Loucy (cell line): ENCODE data around the gene CWH43.

Experiments
- H2AFZ ChIP-seq: fragments of 200-600 bp; sonication (generic); 2 replicates; pipeline ENCODE4 v1.6.0; 2016; ENCODE audit warnings: antibody characterized with exemption, mild to moderate bottlenecking, low read length, moderate library complexity
- H3F3A ChIP-seq: fragments of 200-600 bp; 2 replicates; pipeline ENCODE4 v1.6.0; 2016; ENCODE audit warnings: antibody characterized with exemption, low read depth, mild to moderate bottlenecking
- H3K27me3 ChIP-seq: fragments of 200-600 bp; sonication (generic); 2 replicates; pipeline ENCODE4 v1.6.1; 2014; ENCODE audit warnings: low read length, mild to moderate bottlenecking; ENCODE audit not compliant: insufficient read depth, poor library complexity, severe bottlenecking
- H3K36me3 ChIP-seq: fragments of 200-600 bp; sonication (generic); 2 replicates; pipeline ENCODE4 v1.6.1; 2016; ENCODE audit warnings: low read length; ENCODE audit not compliant: insufficient read depth
- H3K4me1 ChIP-seq: fragments of 200-600 bp; sonication (generic); 2 replicates; pipeline ENCODE4 v1.5.1; 2014; ENCODE audit warnings: low read length, mild to moderate bottlenecking; ENCODE audit not compliant: insufficient read depth, poor library complexity, severe bottlenecking
- H3K4me2 ChIP-seq: fragments of 200-600 bp; sonication (generic); 2 replicates; pipeline ENCODE4 v1.6.0; 2014; ENCODE audit warnings: antibody characterized with exemption, low read length, low read depth, mild to moderate bottlenecking; ENCODE audit not compliant: poor library complexity, severe bottlenecking
- H3K4me3 ChIP-seq: fragments of 200-600 bp; sonication (generic); 2 replicates; pipeline ENCODE4 v1.5.1; 2014; ENCODE audit warnings: low read length, mild to moderate bottlenecking, mixed read lengths; ENCODE audit not compliant: poor library complexity, severe bottlenecking
- H3K79me2 ChIP-seq: fragments of 200-600 bp; sonication (generic); 2 replicates; pipeline ENCODE4 v1.6.1; 2014; ENCODE audit warnings: low read length; ENCODE audit not compliant: insufficient read depth
- H3K9ac ChIP-seq: fragments of 200-600 bp; sonication (generic); 2 replicates; pipeline ENCODE4 v1.6.0; 2014; ENCODE audit warnings: mild to moderate bottlenecking, low read depth, low read length, moderate library complexity; ENCODE audit not compliant: poor library complexity, severe bottlenecking
- H3K9me2 ChIP-seq: fragments of 200-600 bp; sonication (generic); replicated peaks from 2 replicates; pipeline ENCODE4 v1.6.1; 2016; ENCODE audit warnings: low read depth, low read length, mixed read lengths
- H3K9me3 ChIP-seq: fragments of 200-600 bp; sonication (generic); 2 replicates; pipeline ENCODE4 v1.6.1; 2014; ENCODE audit warnings: mild to moderate bottlenecking, antibody characterized with exemption, low read length, low read depth; ENCODE audit not compliant: insufficient read depth
- H4K20me1 ChIP-seq: fragments of 200-600 bp; sonication (generic); 2 replicates; pipeline ENCODE4 v1.6.0; 2014; ENCODE audit warnings: antibody characterized with exemption, low read length, mild to moderate bottlenecking; ENCODE audit not compliant: insufficient read depth, poor library complexity, severe bottlenecking
- CTCF ChIP-seq: fragments of 200-600 bp; sonication (generic); conservative IDR thresholded peaks from 2 replicates; pipeline ENCODE4 v1.5.1; 2014; ENCODE audit warnings: mild to moderate bottlenecking, antibody characterized with exemption, low read length
- EZH2phosphoT487 ChIP-seq: fragments of 200-600 bp; IDR thresholded peaks from 2 replicates; pipeline ENCODE4 v1.6.1; 2018; ENCODE audit warnings: antibody characterized with exemption, mild to moderate bottlenecking, moderate library complexity, borderline replicate concordance

The CWH43 gene

GRCh38 chr4:48960988-48961635, 25.0 kb upstream of the CWH43 start:
- Histone ChIP-seq H3K9me3 (no peaks in the 10 kb centered on the region), H3F3A (no peaks in the 10 kb centered on the region), H4K20me1 (no peaks in the 10 kb centered on the region), H3K4me1 (peaks cover 4% of the 10 kb centered on the region), H2AFZ (no peak overlapping the region), H3K79me2 (no peaks in the 10 kb centered on the region), H3K27me3 (no peaks in the 10 kb centered on the region), H3K36me3 (no peaks in the 10 kb centered on the region), H3K9ac (no peak overlapping the region), H3K4me2 (no peak overlapping the region), H3K9me2 (no peaks in the 10 kb centered on the region), H3K4me3 (no peak overlapping the region)
- no peak for TF ChIP-seq CTCF
- TF ChIP-seq EZH2phosphoT487, result no peak

GRCh38 chr4:48962636-48963035, 23.4 kb upstream of the CWH43 start:
- H3K9me3 ChIP-seq, result no peaks in the 10 kb centered on the region
- no peak overlapping the region for H3K9ac ChIP-seq
- no peak overlapping the region for H3K4me2 ChIP-seq
- no peak overlapping the region for H3K4me3 ChIP-seq
- H3K79me2 ChIP-seq, result no peaks in the 10 kb centered on the region
- H2AFZ ChIP-seq, result no peak overlapping the region
- H3K4me1 ChIP-seq, result peaks cover 4% of the 10 kb centered on the region
- no peaks in the 10 kb centered on the region for H3K36me3 ChIP-seq
- H3K9me2 ChIP-seq, result no peaks in the 10 kb centered on the region
- no peaks in the 10 kb centered on the region for H3F3A ChIP-seq
- TF ChIP-seq CTCF, result no peak
- no peak for TF ChIP-seq EZH2phosphoT487
- no peaks in the 10 kb centered on the region for H3K27me3 ChIP-seq
- no peaks in the 10 kb centered on the region for H4K20me1 ChIP-seq

- Histone ChIP-seq H3K4me3 (no peak overlapping the region), H4K20me1 (no peaks in the 10 kb centered on the region), H3K36me3 (no peaks in the 10 kb centered on the region), H3K4me1 (peaks cover 4% of the 10 kb centered on the region), H3K27me3 (no peaks in the 10 kb centered on the region), H3K79me2 (no peaks in the 10 kb centered on the region), H3K9me3 (no peaks in the 10 kb centered on the region), H3K4me2 (no peak overlapping the region), H3F3A (no peaks in the 10 kb centered on the region), H3K9ac (no peak overlapping the region), H2AFZ (no peak overlapping the region), H3K9me2 (no peaks in the 10 kb centered on the region)
- TF ChIP-seq CTCF (peak; percentile 100), EZH2phosphoT487 (no peak)
These were observed 22.9 kb upstream of the CWH43 start for GRCh38 chr4:48963042-48963679.
